ENCODE measurements around the gene MYL9. TPM values are rescaled to one million over a fixed set of nuclear protein-coding genes. Genes with fewer than 3 reads are reported as not detected.

MYL9 gene
- total RNA-seq, 4 donors from 2014 or later, result 156 to 974 (median 332) TPM

- H3K9me3 ChIP-seq, result no peaks in the 10 kb centered on the region
- H3K4me1 ChIP-seq, result no peaks in the 10 kb centered on the region
- no peaks in the 10 kb centered on the region for H3K27me3 ChIP-seq
- WGBS, 2 donors (ENCODE audit: low coverage in 1 of 2), result 83 to 100% methylated on average over 1 to 22 of the region's 31 CpGs
- no peak overlapping the region for H3K27ac ChIP-seq
- peaks cover 0 to 40% (median 12%) of the 10 kb centered on the region in 4 donors for H3K36me3 ChIP-seq
- no peak overlapping the region for H3K4me3 ChIP-seq
- DNase-seq, result no peak
- intact Hi-C loops (cut with DNase I; ENCODE audit: low total_unique reads), result loop anchor here (5.0 kb wide), 1 partner anchor 1813 kb away; no protein-coding TSS in a partner anchor
- in situ Hi-C loops (cut with MboI; ENCODE audit: low pct_ligation_motif_present in 1 of 4, low pct_unique_long_range_greater_than_20kb in 1 of 4, low sequenced_read_pairs in 3 of 4), result no loop called here
- TF ChIP-seq EP300 (IDR thresholded peaks at IDR 0.05; ENCODE audit: low read depth) (no peak), POLR2AphosphoS5 (IDR thresholded peaks at IDR 0.05) (no peak), CTCF (IDR thresholded peaks at IDR 0.05) (no peak), POLR2A (IDR thresholded peaks at IDR 0.05) (no peak)
These were observed 41.4 kb upstream of the MYL9 start for GRCh38 chr20:36499723-36500501.

GRCh38 chr20:36501367-36502006 lies 39.8 kb upstream of the MYL9 start:
- TF ChIP-seq EP300 (IDR thresholded peaks at IDR 0.05; ENCODE audit: low read depth) (no peak), POLR2A (IDR thresholded peaks at IDR 0.05) (no peak), POLR2AphosphoS5 (IDR thresholded peaks at IDR 0.05) (no peak), CTCF (IDR thresholded peaks at IDR 0.05) (no peak)
- in situ Hi-C loops (cut with MboI; ENCODE audit: low pct_ligation_motif_present in 1 of 4, low pct_unique_long_range_greater_than_20kb in 1 of 4, low sequenced_read_pairs in 3 of 4) (no loop called here), intact Hi-C loops (cut with DNase I; ENCODE audit: low total_unique reads) (loop anchor here (5.0 kb wide), 1 partner anchor 1814 kb away; no protein-coding TSS in a partner anchor)
- no peak for DNase-seq
- Histone ChIP-seq H3K36me3 (peaks cover 0 to 47% (median 12%) of the 10 kb centered on the region in 4 donors), H3K4me3 (no peak overlapping the region), H3K27ac (no peak overlapping the region), H3K27me3 (no peaks in the 10 kb centered on the region), H3K9me3 (no peaks in the 10 kb centered on the region), H3K4me1 (no peaks in the 10 kb centered on the region)
- 58 to 78% methylated on average over 1 to 3 of the region's 3 CpGs for WGBS, 2 donors (ENCODE audit: low coverage in 1 of 2)

- no peak overlapping the region for H3K4me3 ChIP-seq
- peaks cover 0 to 42% (median 10%) of the 10 kb centered on the region in 4 donors for H3K36me3 ChIP-seq
- no peak for DNase-seq
- intact Hi-C loops (cut with DNase I; ENCODE audit: low total_unique reads), result loop anchor here (5.0 kb wide), 1 partner anchor 1817 kb away; no protein-coding TSS in a partner anchor
- H3K27me3 ChIP-seq, result no peaks in the 10 kb centered on the region
- no peak overlapping the region for H3K27ac ChIP-seq
- in situ Hi-C loops (cut with MboI; ENCODE audit: low pct_ligation_motif_present in 1 of 4, low pct_unique_long_range_greater_than_20kb in 1 of 4, low sequenced_read_pairs in 3 of 4), result no loop called here
- TF ChIP-seq EP300 (IDR thresholded peaks at IDR 0.05; ENCODE audit: low read depth) (no peak), CTCF (IDR thresholded peaks at IDR 0.05) (no peak), POLR2AphosphoS5 (IDR thresholded peaks at IDR 0.05) (no peak), POLR2A (IDR thresholded peaks at IDR 0.05) (no peak)
- H3K4me1 ChIP-seq, result no peaks in the 10 kb centered on the region
- H3K9me3 ChIP-seq, result no peaks in the 10 kb centered on the region
- WGBS, 2 donors (ENCODE audit: low coverage in 1 of 2), result 95 to 97% methylated on average over 3 to 4 of the region's 4 CpGs
These were observed 37.0 kb upstream of the MYL9 start for GRCh38 chr20:36504295-36504694.

- in situ Hi-C loops (cut with MboI; ENCODE audit: low pct_ligation_motif_present in 1 of 4, low pct_unique_long_range_greater_than_20kb in 1 of 4, low sequenced_read_pairs in 3 of 4) (no loop called here), intact Hi-C loops (cut with DNase I; ENCODE audit: low total_unique reads) (no loop called here)
- TF ChIP-seq POLR2AphosphoS5 (IDR thresholded peaks at IDR 0.05) (no peak), POLR2A (IDR thresholded peaks at IDR 0.05) (no peak), CTCF (IDR thresholded peaks at IDR 0.05) (no peak), EP300 (IDR thresholded peaks at IDR 0.05; ENCODE audit: low read depth) (no peak)
- H3K27me3 ChIP-seq, result no peaks in the 10 kb centered on the region
- DNase-seq, result no peak
- no peak overlapping the region for H3K27ac ChIP-seq
- H3K4me1 ChIP-seq, result no peaks in the 10 kb centered on the region
- H3K9me3 ChIP-seq, result no peaks in the 10 kb centered on the region
- 14 to 24% methylated on average over 1 of the region's 1 CpG for WGBS, 2 donors (ENCODE audit: low coverage in 1 of 2)
- no peak overlapping the region for H3K4me3 ChIP-seq
- H3K36me3 ChIP-seq, result peaks cover 0 to 40% (median 6%) of the 10 kb centered on the region in 4 donors
These were observed 35.1 kb upstream of the MYL9 start for GRCh38 chr20:36506253-36506652.

Data from transverse colon (tissue), 4 donors.